ENCODE measurements around the gene GAK. TPM values are rescaled to one million over a fixed set of nuclear protein-coding genes. Genes with fewer than 3 reads are reported as not detected.

GAK gene
- total and polyA plus RNA-seq, 2 of the 13 experiments (the other 11 are each of a cell fraction or from before 2014, with no cell fraction given), result 17.5 to 44.3 TPM

DNA sequence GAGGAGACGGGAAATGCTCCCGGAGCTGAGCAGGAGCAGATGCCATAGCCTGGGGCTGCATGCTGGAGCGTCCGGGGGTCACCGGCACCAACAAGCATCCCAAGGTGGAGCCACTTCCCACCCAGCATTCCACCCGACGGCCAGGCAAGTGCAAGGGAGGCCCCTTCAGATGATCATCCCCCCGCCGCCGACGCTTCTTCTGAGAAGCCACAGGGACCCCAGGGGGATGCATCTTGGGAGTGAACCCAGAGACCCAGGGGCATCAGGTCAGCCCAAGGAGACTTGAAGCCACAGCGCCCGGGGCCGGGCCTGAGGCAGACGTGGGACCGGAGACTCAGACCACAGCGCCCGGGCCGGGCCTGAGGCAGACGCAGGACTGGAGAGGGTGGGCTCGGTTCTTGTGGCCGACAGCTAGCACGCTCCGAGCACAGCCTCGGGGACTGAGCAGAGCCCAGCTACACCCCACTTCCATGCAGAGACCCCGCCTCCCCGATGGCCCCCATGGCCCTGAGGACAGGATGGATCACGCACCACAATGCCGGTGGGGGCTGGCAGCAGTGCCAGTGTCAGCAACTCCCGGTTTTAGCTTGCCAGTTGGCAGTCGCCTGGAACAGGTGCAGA lies 73.2 kb downstream of the GAK start (continued):
- TF ChIP-seq, protein P1, sequence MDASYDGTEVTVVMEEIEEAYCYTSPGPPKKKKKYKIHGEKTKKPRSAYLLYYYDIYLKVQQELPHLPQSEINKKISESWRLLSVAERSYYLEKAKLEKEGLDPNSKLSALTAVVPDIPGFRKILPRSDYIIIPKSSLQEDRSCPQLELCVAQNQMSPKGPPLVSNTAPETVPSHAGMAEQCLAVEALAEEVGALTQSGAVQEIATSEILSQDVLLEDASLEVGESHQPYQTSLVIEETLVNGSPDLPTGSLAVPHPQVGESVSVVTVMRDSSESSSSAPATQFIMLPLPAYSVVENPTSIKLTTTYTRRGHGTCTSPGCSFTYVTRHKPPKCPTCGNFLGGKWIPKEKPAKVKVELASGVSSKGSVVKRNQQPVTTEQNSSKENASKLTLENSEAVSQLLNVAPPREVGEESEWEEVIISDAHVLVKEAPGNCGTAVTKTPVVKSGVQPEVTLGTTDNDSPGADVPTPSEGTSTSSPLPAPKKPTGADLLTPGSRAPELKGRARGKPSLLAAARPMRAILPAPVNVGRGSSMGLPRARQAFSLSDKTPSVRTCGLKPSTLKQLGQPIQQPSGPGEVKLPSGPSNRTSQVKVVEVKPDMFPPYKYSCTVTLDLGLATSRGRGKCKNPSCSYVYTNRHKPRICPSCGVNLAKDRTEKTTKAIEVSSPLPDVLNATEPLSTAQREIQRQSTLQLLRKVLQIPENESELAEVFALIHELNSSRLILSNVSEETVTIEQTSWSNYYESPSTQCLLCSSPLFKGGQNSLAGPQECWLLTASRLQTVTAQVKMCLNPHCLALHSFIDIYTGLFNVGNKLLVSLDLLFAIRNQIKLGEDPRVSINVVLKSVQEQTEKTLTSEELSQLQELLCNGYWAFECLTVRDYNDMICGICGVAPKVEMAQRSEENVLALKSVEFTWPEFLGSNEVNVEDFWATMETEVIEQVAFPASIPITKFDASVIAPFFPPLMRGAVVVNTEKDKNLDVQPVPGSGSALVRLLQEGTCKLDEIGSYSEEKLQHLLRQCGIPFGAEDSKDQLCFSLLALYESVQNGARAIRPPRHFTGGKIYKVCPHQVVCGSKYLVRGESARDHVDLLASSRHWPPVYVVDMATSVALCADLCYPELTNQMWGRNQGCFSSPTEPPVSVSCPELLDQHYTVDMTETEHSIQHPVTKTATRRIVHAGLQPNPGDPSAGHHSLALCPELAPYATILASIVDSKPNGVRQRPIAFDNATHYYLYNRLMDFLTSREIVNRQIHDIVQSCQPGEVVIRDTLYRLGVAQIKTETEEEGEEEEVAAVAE (CRISPR knock-in tag; IDR thresholded peaks at IDR 0.05; ENCODE audit: borderline replicate concordance), result no peak

DNA sequence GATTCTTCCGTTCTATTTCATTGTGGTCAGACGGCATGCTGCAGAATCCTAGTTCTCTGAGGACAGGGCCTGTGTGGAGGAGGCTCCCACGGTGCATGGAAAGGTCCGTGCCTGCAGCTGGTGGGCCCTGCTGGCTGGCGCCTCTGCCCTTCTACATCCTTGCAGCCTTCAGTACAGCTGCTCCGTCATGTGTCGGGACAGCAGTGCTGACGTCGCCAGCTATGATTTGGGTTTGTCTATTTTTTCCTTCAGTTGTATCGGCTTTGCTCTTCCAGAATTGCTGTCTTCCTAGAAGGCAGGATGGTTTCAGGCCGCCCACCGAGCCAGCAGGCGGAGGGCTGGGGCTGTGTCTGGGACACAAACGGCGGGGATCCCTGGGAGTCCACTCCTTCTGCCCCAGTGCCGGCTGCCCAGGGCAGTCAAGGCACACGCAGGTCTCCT lies 74.1 kb downstream of the GAK start:
- Histone ChIP-seq H3K9ac (ENCODE audit: insufficient read depth, low read depth, low read length) (no peak overlapping the region), H3K27ac (ENCODE audit: extremely low read length, insufficient read depth, low read length) (no peak overlapping the region), H3K4me3 (replicated peaks in 1 of 3; ENCODE audit: insufficient read depth in 1 of 3, low read depth in 2 of 3, low read length in 3 of 3) (no peak overlapping the region), H3K9me3 (ENCODE audit: low read length) (no peaks in the 10 kb centered on the region), H3K4me2 (ENCODE audit: low read depth, low read length) (no peak overlapping the region), H4K20me1 (ENCODE audit: insufficient read depth, low read length) (no peaks in the 10 kb centered on the region), H3K36me3 (replicated peaks in 1 of 2; ENCODE audit: control insufficient read depth in 1 of 2, insufficient read depth in 2 of 2, low read length in 2 of 2) (peaks cover 9 to 36% of the 10 kb centered on the region in 2 experiments; a peak in 4 of 5 replicates), H2AFZ (ENCODE audit: low read length) (no peak overlapping the region), H3K4me1 (ENCODE audit: insufficient read depth, low read length) (no peaks in the 10 kb centered on the region), H3K27me3 (ENCODE audit: control insufficient read depth in 1 of 2, insufficient read depth in 2 of 2, low read length in 2 of 2) (no peaks in the 10 kb centered on the region), H3K79me2 (ENCODE audit: insufficient read depth, low read length) (no peaks in the 10 kb centered on the region)
- DNase-seq (ENCODE audit: low spot score), result no peak
- ChIA-PET POLR2A (no interaction called here), CTCF (ENCODE audit: low intra/inter-chr PET ratio, low total read pairs) (no interaction called here)
- no peak for ATAC-seq
- in situ Hi-C loops (cut with HindIII; ENCODE audit: extremely low pct_ligation_motif_present, low pct_unique_long_range_greater_than_20kb), result no loop called here
- BruUV-seq (replicated peaks), result no TSS peak
- 94% methylated on average over 17 of the region's 17 CpGs for WGBS (ENCODE audit: low lambda C conversion rate)
- intact Hi-C loops (cut with micrococcal nuclease; ENCODE audit: unreplicated experiment), result no loop called here
- TF ChIP-seq NFYC (CRISPR knock-in tag; IDR thresholded peaks at IDR 0.05), result no peak
- TF ChIP-seq HOXD1 (CRISPR knock-in tag; IDR thresholded peaks at IDR 0.05), result no peak
- no peak for TF ChIP-seq RBAK (CRISPR knock-in tag; IDR thresholded peaks at IDR 0.05)
- TF ChIP-seq CHD4 (IDR thresholded peaks at IDR 0.05; ENCODE audit: borderline replicate concordance, low read length), result no peak
- TF ChIP-seq ZNF761 (CRISPR knock-in tag; conservative IDR thresholded peaks at IDR 0.05), result no peak
- TF ChIP-seq ZNF33A (CRISPR knock-in tag; IDR thresholded peaks at IDR 0.05; ENCODE audit: borderline replicate concordance), result no peak
- no peak for TF ChIP-seq SP140L (CRISPR knock-in tag; IDR thresholded peaks at IDR 0.05; ENCODE audit: borderline replicate concordance)
- TF ChIP-seq ZC3H13 (CRISPR knock-in tag; IDR thresholded peaks at IDR 0.05), result no peak
- TF ChIP-seq POLR2AphosphoS2 (IDR thresholded peaks at IDR 0.05; ENCODE audit: low read depth, low read length), result no peak
- no peak for TF ChIP-seq ZNF326 (CRISPR knock-in tag; IDR thresholded peaks at IDR 0.05; ENCODE audit: borderline replicate concordance)
- TF ChIP-seq NFE2L1 (CRISPR knock-in tag; IDR thresholded peaks at IDR 0.05; ENCODE audit: borderline replicate concordance), result no peak
- TF ChIP-seq ZNF605 (CRISPR knock-in tag; IDR thresholded peaks at IDR 0.05), result no peak
- no peak for TF ChIP-seq CC2D1A (CRISPR knock-in tag; IDR thresholded peaks at IDR 0.05)
- no peak for TF ChIP-seq PHF20 (CRISPR knock-in tag; IDR thresholded peaks at IDR 0.05)
- TF ChIP-seq, protein P2, sequence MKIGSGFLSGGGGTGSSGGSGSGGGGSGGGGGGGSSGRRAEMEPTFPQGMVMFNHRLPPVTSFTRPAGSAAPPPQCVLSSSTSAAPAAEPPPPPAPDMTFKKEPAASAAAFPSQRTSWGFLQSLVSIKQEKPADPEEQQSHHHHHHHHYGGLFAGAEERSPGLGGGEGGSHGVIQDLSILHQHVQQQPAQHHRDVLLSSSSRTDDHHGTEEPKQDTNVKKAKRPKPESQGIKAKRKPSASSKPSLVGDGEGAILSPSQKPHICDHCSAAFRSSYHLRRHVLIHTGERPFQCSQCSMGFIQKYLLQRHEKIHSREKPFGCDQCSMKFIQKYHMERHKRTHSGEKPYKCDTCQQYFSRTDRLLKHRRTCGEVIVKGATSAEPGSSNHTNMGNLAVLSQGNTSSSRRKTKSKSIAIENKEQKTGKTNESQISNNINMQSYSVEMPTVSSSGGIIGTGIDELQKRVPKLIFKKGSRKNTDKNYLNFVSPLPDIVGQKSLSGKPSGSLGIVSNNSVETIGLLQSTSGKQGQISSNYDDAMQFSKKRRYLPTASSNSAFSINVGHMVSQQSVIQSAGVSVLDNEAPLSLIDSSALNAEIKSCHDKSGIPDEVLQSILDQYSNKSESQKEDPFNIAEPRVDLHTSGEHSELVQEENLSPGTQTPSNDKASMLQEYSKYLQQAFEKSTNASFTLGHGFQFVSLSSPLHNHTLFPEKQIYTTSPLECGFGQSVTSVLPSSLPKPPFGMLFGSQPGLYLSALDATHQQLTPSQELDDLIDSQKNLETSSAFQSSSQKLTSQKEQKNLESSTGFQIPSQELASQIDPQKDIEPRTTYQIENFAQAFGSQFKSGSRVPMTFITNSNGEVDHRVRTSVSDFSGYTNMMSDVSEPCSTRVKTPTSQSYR (CRISPR knock-in tag; IDR thresholded peaks at IDR 0.05; ENCODE audit: borderline replicate concordance), result no peak
- FAIRE-seq, result no peak
